Measurements from ENCODE around the gene TRAF3IP1.
"Not testable (repeated sequence)": the region's sequence is repeated elsewhere in the genome, so short reads cannot be mapped to it uniquely, and the experiment has no call there.

The TRAF3IP1 gene

GRCh38 chr2:238314576-238314975 is 5.7 kb upstream of the TRAF3IP1 start:
- TF ChIP-seq CTCF (IDR thresholded peaks at IDR 0.05; ENCODE audit: low read depth, low read length): no peak
- DNase-seq (ENCODE audit: extremely low read depth, low read depth): no peak

DNA sequence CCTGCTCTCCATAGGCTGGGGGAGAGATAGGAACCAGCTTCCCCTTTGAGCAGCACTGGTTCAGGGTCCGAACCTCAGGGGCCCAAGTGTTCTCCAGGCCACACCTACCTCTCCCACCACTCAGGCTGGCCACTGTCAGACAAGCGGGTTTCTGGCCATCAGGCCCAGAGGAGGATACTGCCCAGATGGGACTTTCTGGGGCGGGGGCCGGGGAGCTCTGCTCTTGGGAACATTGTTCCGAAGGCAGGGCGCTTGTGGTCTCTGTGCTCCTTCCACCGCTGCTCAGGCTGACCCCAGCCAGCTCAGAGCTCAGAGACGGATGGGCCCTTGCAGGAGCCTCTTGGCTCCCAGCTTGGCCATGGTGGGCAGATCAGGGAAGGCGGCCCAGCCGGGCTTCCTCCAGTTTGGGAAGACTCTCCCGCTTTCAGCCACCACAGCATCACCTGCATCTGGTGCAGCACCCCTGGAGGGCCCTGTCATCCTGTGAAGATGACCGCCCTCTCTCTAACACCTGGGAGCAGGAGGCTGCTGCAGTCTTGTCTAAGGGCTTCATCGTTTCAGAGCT is 5.2 kb upstream of the TRAF3IP1 start:
- TF ChIP-seq CTCF (IDR thresholded peaks at IDR 0.05; ENCODE audit: low read depth, low read length): no peak

DNA sequence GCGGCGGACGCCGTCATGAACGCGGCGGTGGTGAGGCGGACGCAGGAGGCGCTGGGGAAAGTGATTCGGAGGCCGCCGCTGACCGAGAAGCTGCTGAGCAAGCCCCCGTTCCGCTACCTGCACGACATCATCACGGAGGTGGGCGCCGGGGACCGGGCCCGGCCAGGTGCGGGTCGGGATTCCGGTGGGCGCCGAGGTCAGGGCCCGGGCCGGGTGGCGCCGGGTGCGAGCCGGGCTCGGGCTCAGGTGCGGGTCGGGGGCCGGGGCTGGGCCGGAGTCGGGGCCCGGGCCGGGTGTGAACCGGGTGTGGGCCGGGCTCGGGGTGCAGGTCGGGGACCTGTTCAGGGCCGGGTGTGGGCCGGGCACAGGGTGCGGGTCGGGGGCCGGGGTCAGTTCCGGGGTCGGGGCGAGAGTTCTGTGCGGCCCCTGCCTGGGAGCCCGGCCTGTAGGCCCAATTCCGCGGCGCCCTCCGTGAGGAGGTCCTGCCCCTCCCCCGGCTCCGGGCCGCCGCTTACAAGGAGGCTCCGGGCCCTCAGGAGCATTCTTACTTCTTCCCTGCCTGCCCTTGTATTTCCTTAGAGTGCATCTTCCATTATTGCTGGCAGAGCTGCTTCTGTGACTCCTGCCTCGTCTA is 447 bp downstream of the TRAF3IP1 start:
- TF ChIP-seq CTCF (IDR thresholded peaks at IDR 0.05; ENCODE audit: low read depth, low read length): no peak
- no peak for DNase-seq (ENCODE audit: extremely low read depth, low read depth)

More for the DNA sequence above, 5.2 kb upstream of the TRAF3IP1 start:
- no peak for DNase-seq (ENCODE audit: extremely low read depth, low read depth)

DNA sequence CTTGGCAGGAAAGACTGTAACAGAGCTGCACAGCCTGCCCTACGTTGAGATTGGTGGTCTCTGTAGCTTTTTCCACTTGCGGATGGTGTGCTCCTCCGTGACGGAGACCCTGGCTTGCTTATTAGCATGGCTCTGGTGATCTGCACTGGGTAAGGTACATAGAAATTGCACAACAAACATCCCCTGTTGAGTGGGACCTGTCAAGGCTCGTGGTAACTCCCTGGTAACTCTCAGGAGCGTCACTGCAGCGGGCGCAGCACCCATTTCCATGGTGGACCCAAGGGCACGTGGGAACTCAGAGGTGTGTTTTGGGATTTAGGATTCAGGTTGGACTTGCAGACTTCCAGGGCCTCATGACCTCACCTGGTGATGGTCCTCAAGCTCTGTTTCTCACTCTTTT is 1.1 kb downstream of the TRAF3IP1 start:
- DNase-seq (ENCODE audit: extremely low read depth, low read depth): no peak
- TF ChIP-seq CTCF (IDR thresholded peaks at IDR 0.05; ENCODE audit: low read depth, low read length): no peak

GRCh38 chr2:238322001-238322411 is 1.7 kb downstream of the TRAF3IP1 start:
- DNase-seq (ENCODE audit: extremely low read depth, low read depth): no peak
- TF ChIP-seq CTCF (IDR thresholded peaks at IDR 0.05; ENCODE audit: low read depth, low read length): no peak

- DNase-seq (ENCODE audit: extremely low read depth, low read depth): not testable (repeated sequence)
Observed at GRCh38 chr2:238324248-238324647, 3.9 kb downstream of the TRAF3IP1 start.

- no peak for TF ChIP-seq CTCF (IDR thresholded peaks at IDR 0.05; ENCODE audit: low read depth, low read length)
Observed at GRCh38 chr2:238325694-238326093, 5.4 kb downstream of the TRAF3IP1 start.

More at GRCh38 chr2:238325694-238326093, 5.4 kb downstream of the TRAF3IP1 start:
- no peak for DNase-seq (ENCODE audit: extremely low read depth, low read depth)

All from AG09319 (cell line).